HG02870 (cell line): ENCODE measurements around the gene C22orf31.

Source experiments
- ATAC-seq: cut with Tn5 transposase; IDR thresholded peaks from one replicate; pipeline ENCODE4 v1.9.1; 2021; ENCODE audit warnings: mild to moderate bottlenecking, moderate library complexity; ENCODE audit not compliant: unreplicated experiment

C22orf31 gene

GRCh38 chr22:29081517-29082236 lies 20.0 kb upstream of the C22orf31 start:
- ATAC-seq: no peak

GRCh38 chr22:29080106-29080975 lies 18.7 kb upstream of the C22orf31 start:
- no peak for ATAC-seq

GRCh38 chr22:29079218-29079901 lies 17.7 kb upstream of the C22orf31 start:
- no peak for ATAC-seq

- ATAC-seq: no peak
Observed at GRCh38 chr22:29078869-29079207, 17.2 kb upstream of the C22orf31 start.

GRCh38 chr22:29078036-29078868 lies 16.6 kb upstream of the C22orf31 start:
- no peak for ATAC-seq

- no peak for ATAC-seq
Observed at GRCh38 chr22:29074276-29074772, 12.7 kb upstream of the C22orf31 start.

- no peak for ATAC-seq
Observed at GRCh38 chr22:29073618-29074275, 12.1 kb upstream of the C22orf31 start.

- no peak for ATAC-seq
Observed at GRCh38 chr22:29072979-29073617, 11.5 kb upstream of the C22orf31 start, which contains the start of gene KREMEN1. Gene KREMEN1, plus strand, starts transcription at chr22:29073035. Its CDS starts 96 bp downstream, at chr22:29073131.

GRCh38 chr22:29072193-29072978 lies 10.8 kb upstream of the C22orf31 start:
- peak; percentile 78 for ATAC-seq

- no peak for ATAC-seq
Observed at GRCh38 chr22:29071261-29072045, 9.8 kb upstream of the C22orf31 start.

GRCh38 chr22:29070490-29070889 lies 8.9 kb upstream of the C22orf31 start:
- ATAC-seq: no peak

GRCh38 chr22:29069463-29069862 lies 7.8 kb upstream of the C22orf31 start:
- no peak for ATAC-seq

- ATAC-seq: no peak
Observed at GRCh38 chr22:29065468-29066190, 4.0 kb upstream of the C22orf31 start.

GRCh38 chr22:29062286-29062821 lies 723 bp upstream of the C22orf31 start:
- ATAC-seq: no peak

- ATAC-seq: no peak
Observed at GRCh38 chr22:29060931-29061330, 700 bp downstream of the C22orf31 start.

- ATAC-seq: no peak
Observed at GRCh38 chr22:29060251-29060869, 1.3 kb downstream of the C22orf31 start.
